Measurements from ENCODE around the gene CEP72.

DNA sequence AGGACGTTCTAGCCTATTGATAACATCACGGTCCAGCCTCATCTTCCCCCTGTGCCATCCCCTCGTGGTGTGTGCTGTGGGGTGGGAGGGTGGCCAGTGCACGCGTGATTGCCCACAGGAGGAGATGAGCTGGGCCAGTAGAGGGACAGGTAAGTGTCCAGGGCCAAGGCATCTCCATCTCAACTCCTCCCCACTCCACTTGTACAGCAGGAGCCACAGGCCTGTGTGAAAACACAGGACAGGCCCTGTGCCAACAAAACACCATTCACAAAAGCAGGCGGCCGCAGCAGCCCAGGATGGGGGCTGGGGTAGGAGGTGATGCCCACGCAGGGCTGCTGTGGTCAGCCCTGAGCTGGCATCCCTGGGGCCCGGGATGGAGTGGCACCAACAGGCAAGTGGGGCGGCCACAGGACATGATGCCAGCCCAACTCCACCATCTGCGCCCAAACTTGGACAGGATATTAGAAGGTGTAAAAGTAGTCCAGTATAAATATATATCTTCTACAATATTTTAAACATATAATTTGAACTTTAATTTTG lies 48.4 kb downstream of the CEP72 start:
- TF ChIP-seq CTCF (IDR thresholded peaks at IDR 0.05) (no peak), ZFX (IDR thresholded peaks at IDR 0.05; ENCODE audit: borderline replicate concordance) (no peak)

All from 22Rv1 (cell line).